ENCODE data around the gene TADA3.

DNA sequence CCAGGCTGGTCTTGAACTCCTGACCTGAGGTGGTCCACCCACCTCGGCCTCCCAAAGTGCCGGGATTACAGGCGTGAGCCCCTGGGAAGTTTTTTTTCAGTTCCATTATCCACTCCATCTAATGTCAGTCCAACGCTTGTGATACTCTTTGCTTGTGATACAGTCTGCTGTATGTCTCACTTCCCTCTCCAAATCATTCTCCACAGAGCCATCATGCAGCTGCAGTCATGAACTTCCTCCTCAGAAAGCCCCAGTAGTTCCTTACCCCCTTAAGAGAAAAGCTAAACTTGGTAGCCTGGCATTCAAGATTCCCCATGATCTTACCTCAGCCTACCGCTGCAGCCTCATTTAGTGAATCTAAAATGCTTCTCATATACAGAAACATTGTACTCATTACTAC, 2.9 kb upstream of the TADA3 start:
- TF ChIP-seq, protein P1, sequence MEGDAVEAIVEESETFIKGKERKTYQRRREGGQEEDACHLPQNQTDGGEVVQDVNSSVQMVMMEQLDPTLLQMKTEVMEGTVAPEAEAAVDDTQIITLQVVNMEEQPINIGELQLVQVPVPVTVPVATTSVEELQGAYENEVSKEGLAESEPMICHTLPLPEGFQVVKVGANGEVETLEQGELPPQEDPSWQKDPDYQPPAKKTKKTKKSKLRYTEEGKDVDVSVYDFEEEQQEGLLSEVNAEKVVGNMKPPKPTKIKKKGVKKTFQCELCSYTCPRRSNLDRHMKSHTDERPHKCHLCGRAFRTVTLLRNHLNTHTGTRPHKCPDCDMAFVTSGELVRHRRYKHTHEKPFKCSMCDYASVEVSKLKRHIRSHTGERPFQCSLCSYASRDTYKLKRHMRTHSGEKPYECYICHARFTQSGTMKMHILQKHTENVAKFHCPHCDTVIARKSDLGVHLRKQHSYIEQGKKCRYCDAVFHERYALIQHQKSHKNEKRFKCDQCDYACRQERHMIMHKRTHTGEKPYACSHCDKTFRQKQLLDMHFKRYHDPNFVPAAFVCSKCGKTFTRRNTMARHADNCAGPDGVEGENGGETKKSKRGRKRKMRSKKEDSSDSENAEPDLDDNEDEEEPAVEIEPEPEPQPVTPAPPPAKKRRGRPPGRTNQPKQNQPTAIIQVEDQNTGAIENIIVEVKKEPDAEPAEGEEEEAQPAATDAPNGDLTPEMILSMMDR (IDR thresholded peaks at IDR 0.05; ENCODE audit: insufficient read depth, low read depth, low read length): no peak
- TF ChIP-seq EZH2 (IDR thresholded peaks at IDR 0.05; ENCODE audit: insufficient read depth, low read length): no peak
